Peyer's patch (tissue), 4 donors: ENCODE results near the gene IRF9.

Experiments
- POLR2A ChIP-seq, 2 donors: fragments of 450-650 bp; IDR thresholded peaks; one replicate each; pipeline ENCODE4 v1.5.1; 2017; ENCODE audit warnings: antibody characterized with exemption in 2 of 2, mild to moderate bottlenecking in 2 of 2, moderate library complexity in 2 of 2
- TF ChIP-seq, protein P1 (sequence below), 6 experiments: fragments of 450-650 bp in 4 of 6; fragments of 200-600 bp in 2 of 6; sonication (generic) in 1 of 6; IDR thresholded peaks; one replicate each; pipeline ENCODE4 v1.5.1; 2017 to 2019; ENCODE audit warnings: antibody characterized with exemption in 6 of 6, mild to moderate bottlenecking in 3 of 6, moderate library complexity in 1 of 6

DNA sequence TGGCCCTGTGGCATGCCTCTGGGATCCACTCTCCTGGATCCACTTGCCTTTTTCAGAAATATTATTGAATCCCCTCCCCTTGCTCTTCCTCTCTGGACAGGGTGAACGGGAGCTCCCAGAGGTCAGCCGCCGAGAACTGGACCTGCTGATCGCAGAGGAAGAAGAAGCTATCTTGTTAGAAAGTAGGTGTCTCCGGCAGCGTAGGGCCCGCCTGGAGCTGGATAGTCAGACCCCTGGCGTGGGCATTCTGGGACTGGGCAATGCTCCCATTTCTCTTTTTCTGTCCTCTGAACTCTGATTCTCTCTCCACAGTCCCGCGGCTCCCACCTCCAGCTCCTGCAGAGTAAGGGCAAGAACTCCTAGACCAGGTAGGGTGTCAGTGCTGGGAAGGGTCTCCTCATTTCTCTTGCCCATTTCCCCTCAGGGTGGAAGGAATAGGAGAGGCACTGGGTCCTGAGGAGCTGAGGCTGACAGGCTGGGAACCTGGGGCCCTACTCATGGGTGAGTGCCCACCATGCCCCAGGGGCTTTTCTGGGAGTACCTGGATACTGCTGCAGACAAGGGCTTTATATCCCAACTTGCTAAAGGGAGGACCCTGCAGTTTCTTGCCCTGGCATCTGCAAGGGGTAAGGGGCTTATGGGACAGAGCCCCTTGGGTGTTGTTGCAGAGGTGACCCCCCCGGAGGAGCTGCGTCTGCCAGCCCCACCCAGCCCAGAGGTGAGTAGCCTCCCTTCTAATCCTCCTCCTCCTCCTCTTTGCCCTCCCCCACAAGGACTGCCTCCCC, 16.2 kb downstream of the IRF9 start:
- TF ChIP-seq, protein P1, sequence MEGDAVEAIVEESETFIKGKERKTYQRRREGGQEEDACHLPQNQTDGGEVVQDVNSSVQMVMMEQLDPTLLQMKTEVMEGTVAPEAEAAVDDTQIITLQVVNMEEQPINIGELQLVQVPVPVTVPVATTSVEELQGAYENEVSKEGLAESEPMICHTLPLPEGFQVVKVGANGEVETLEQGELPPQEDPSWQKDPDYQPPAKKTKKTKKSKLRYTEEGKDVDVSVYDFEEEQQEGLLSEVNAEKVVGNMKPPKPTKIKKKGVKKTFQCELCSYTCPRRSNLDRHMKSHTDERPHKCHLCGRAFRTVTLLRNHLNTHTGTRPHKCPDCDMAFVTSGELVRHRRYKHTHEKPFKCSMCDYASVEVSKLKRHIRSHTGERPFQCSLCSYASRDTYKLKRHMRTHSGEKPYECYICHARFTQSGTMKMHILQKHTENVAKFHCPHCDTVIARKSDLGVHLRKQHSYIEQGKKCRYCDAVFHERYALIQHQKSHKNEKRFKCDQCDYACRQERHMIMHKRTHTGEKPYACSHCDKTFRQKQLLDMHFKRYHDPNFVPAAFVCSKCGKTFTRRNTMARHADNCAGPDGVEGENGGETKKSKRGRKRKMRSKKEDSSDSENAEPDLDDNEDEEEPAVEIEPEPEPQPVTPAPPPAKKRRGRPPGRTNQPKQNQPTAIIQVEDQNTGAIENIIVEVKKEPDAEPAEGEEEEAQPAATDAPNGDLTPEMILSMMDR (IDR thresholded peaks at IDR 0.05): no peak
- no peak for TF ChIP-seq POLR2A (IDR thresholded peaks at IDR 0.05)
